Right lobe of liver (tissue), 6 donors: ENCODE results near the gene TIAM2. TPM values are rescaled to one million over a fixed set of nuclear protein-coding genes. Genes with fewer than 3 reads are reported as not detected.

Source experiments
- ATAC-seq, 4 donors: fragments of 200-7000 bp; cut with Tn5 transposase; one replicate each; pipeline ENCODE4 v1.9.1; 2020; ENCODE audit warnings: mild to moderate bottlenecking in 4 of 4, moderate library complexity in 4 of 4
- DNase-seq, 3 donors: peaks; one replicate each; pipeline ENCODE4 v3.0.0-alpha.2; 2020
- H3K27ac ChIP-seq, 3 donors: fragments of 200-600 bp; one replicate each; pipeline ENCODE4 v1.8.0; 2022
- H3K27me3 ChIP-seq, 2 donors: fragments of 200-600 bp; one replicate each; pipeline ENCODE4 v1.8.0; 2022
- H3K36me3 ChIP-seq, 4 donors: fragments of 200-600 bp; sonication (generic) in 1 of 4; one replicate each; pipeline versions ENCODE4 v1.5.1 to v1.8.0; 2017 to 2022; ENCODE audit warnings: control low read depth in 1 of 4
- H3K4me1 ChIP-seq, 4 donors: fragments of 200-600 bp; sonication (generic) in 1 of 4; one replicate each; pipeline versions ENCODE4 v1.5.1 to v1.8.0; 2017 to 2022; ENCODE audit warnings: control low read depth in 1 of 4
- H3K4me3 ChIP-seq, 3 donors: fragments of 200-600 bp; one replicate each; pipeline ENCODE4 v1.8.0; 2022
- H3K9me3 ChIP-seq, 4 donors: fragments of 200-600 bp; sonication (generic) in 1 of 4; one replicate each; pipeline versions ENCODE4 v1.5.1 to v1.8.0; 2017 to 2022; ENCODE audit warnings: control low read depth in 1 of 4
- POLR2A ChIP-seq: fragments of 450-650 bp; IDR thresholded peaks from one replicate; pipeline ENCODE4 v1.6.1; 2017; ENCODE audit warnings: antibody characterized with exemption, mild to moderate bottlenecking
- WGBS: methylation state at CpG from one replicate; pipeline ENCODE4 v1.1.6; 2018; ENCODE audit warnings: low coverage, low lambda C conversion rate; ENCODE audit not compliant: insufficient coverage; ENCODE audit errors: missing lambda C conversion rate; 5-methylcytosine and 5-hydroxymethylcytosine counted together
- intact Hi-C, 2 donors: fragments of 100-400 bp; cut with DNase I; formaldehyde crosslinking; loops; one replicate each; pipeline versions ENCODE4 v1.11.2 to v1.14.1; 2022
- total RNA-seq, 6 experiments: library from RNA; depleted of rRNA in 2 of 6; stranded (reverse); fragments of >200 nt in 2 of 6; fragmentation: NEBNext Ultra II Directional in 3 of 6; extraction: Animal tissue kit (Norgen Biotek cat#: 25700) in 3 of 6; gene quantifications; one replicate each; pipeline versions ENCODE4 v1.1.0 to v1.2.4, GENCODE V29; 2016 to 2023
- TF ChIP-seq, protein P1 (sequence below), 4 donors: fragments of 200-600 bp in 3 of 4; fragments of 450-650 bp in 1 of 4; IDR thresholded peaks; one replicate each; pipeline versions ENCODE4 v1.5.1 to v1.8.0; 2016 to 2022; ENCODE audit warnings: antibody characterized with exemption in 4 of 4, mild to moderate bottlenecking in 2 of 4
- donor health status: DM: no; HTN: yes; CAD: no.
- donor health status: DM: no; HTN: no; CAD: no.
- donor health status: DM: no; HTN: no; CAD: no.
- donor health status: DM: no; HTN: yes; CAD: no.
- donor health status: DM: no; HTN: yes; CAD: no.

TIAM2 gene
- total RNA-seq, 6 experiments from 2014 or later: 1.3 to 4.4 (median 1.7) TPM

DNA sequence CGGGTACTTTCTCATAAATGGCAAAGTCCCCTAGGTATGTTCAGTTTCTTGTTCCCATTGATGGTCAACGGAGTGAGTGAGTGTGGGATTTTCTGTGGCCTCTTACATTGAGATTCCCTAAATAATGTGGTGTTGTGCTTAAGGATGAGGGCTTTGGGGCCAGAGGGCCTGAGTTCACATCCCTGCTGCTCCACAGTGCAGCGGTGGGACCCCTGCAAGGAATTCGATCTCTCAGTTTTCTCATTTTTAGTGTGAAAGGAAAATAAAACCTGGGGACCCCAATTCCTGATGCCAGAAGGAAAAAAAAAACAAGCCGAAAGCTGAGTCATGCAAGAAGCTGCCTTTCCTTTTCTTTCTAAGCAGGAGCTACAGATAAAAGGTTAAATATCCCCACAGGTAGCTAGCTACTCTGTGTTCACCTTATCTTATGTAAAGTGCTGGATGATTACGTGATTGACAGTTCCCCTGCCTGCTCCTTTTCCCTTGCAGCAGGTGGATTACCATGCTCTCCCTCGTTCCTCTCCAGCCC is 148.5 kb downstream of the TIAM2 start:
- Histone ChIP-seq H3K27ac (no peak overlapping the region), H3K4me3 (no peak overlapping the region), H3K9me3 (no peaks in the 10 kb centered on the region), H3K27me3 (no peaks in the 10 kb centered on the region), H3K36me3 (no peaks in the 10 kb centered on the region), H3K4me1 (no peaks in the 10 kb centered on the region)
- ATAC-seq: peak in 1 of 4 donors; percentile 19
- DNase-seq: no peak
- intact Hi-C loops: no loop called here
- TF ChIP-seq, protein P1, sequence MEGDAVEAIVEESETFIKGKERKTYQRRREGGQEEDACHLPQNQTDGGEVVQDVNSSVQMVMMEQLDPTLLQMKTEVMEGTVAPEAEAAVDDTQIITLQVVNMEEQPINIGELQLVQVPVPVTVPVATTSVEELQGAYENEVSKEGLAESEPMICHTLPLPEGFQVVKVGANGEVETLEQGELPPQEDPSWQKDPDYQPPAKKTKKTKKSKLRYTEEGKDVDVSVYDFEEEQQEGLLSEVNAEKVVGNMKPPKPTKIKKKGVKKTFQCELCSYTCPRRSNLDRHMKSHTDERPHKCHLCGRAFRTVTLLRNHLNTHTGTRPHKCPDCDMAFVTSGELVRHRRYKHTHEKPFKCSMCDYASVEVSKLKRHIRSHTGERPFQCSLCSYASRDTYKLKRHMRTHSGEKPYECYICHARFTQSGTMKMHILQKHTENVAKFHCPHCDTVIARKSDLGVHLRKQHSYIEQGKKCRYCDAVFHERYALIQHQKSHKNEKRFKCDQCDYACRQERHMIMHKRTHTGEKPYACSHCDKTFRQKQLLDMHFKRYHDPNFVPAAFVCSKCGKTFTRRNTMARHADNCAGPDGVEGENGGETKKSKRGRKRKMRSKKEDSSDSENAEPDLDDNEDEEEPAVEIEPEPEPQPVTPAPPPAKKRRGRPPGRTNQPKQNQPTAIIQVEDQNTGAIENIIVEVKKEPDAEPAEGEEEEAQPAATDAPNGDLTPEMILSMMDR (IDR thresholded peaks at IDR 0.05): no peak
- TF ChIP-seq POLR2A: no peak
- 71% methylated on average over 7 of the region's 7 CpGs for WGBS

DNA sequence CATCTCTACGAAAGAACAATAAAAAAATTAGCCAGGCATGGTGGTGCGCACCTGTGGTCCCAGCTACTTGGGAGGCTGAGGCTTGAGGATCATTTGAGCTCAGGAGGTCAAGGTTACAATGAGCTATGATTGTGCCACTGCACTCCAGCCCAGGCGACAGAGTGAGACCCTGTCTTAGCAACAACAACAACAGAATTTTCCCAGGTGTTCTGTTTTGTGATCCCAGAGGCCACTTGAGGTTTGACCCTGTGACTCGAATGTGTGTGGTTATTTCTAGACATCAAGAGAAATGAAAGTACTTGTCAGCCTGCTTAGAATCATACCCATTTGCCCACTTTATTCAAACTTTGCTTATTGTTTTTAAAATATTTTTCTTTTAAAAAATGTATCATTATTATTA is 151.1 kb downstream of the TIAM2 start:
- no peak for ATAC-seq
- no peak overlapping the region for H3K4me3 ChIP-seq
- H3K27ac ChIP-seq: no peak overlapping the region
- intact Hi-C loops: no loop called here
- WGBS: 76% methylated on average over 3 of the region's 4 CpGs
- no peak for DNase-seq
- no peaks in the 10 kb centered on the region for H3K36me3 ChIP-seq
- no peaks in the 10 kb centered on the region for H3K9me3 ChIP-seq
- H3K27me3 ChIP-seq: no peaks in the 10 kb centered on the region
- TF ChIP-seq, protein P1 (IDR thresholded peaks at IDR 0.05): no peak
- TF ChIP-seq POLR2A: no peak
- no peaks in the 10 kb centered on the region for H3K4me1 ChIP-seq

DNA sequence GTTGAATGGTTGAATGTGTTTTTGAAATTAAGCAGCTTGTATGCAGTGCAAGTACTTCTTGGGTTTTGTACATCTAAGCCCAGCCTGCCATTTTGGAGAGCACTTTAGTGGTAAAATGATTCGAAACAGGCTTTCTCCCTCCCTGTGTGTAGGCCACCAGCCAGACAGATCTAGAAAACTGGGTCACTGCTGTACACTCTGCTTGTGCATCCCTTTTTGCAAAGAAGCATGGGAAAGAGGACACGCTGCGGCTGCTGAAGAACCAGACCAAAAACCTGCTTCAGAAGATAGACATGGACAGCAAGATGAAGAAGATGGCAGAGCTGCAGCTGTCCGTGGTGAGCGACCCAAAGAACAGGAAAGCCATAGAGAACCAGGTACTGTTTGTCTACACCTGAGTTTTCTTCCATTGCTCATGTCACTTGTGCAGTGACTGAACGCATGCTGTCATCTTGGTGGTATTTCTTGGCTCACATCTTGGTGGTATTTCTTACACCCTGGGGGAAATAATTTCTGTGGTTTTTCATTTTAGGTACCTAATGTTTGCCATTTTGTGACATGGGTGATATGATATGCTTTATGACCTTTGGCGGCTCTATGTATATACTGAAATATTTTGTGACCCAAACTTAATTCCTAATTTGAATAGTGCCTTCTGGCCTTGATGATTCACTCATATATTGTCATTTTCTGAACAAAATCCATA is 153.0 kb downstream of the TIAM2 start:
- 82% methylated on average over 5 of the region's 7 CpGs for WGBS
- Histone ChIP-seq H3K27ac (no peak overlapping the region), H3K4me1 (no peaks in the 10 kb centered on the region), H3K4me3 (no peak overlapping the region), H3K36me3 (no peaks in the 10 kb centered on the region), H3K9me3 (no peaks in the 10 kb centered on the region), H3K27me3 (no peaks in the 10 kb centered on the region)
- intact Hi-C loops: no loop called here
- DNase-seq (no peak), ATAC-seq (no peak)
- TF ChIP-seq POLR2A: no peak
- TF ChIP-seq, protein P1 (IDR thresholded peaks at IDR 0.05): no peak

DNA sequence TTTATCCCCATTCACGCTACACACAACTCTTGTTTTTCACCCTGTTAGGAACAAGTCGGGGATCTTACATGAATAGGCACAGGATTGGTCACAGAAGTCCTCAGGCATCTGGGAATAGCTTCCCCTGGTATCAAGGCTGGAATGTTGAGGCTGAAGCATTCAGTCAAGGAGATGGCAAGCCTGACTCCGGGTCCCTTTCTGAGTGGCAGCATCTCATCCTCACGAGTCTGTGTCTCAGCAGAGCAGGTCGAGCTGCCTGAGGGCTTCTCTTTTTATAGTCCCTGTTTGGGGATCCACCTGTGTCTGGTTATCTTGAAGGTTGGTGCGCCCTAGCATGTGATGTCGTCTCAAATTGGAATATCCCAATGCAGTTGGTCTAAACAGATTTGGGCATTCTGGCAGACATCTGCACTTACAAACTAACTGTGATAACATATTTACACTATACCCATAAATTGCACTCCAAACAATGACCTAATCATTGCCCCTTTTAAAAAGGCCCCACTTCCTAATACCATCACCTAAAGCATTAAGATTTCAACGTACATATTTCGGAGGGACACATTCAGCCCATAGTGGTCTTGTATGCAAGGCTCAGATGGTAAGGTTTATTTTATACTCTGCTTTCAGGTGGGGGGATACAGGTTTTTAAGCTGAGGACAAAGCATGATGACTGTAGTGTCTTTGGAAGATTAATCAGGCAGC is 156.0 kb downstream of the TIAM2 start:
- no peaks in the 10 kb centered on the region for H3K4me1 ChIP-seq
- ATAC-seq: no peak
- H3K9me3 ChIP-seq: no peaks in the 10 kb centered on the region
- H3K27me3 ChIP-seq: no peaks in the 10 kb centered on the region
- H3K36me3 ChIP-seq: no peaks in the 10 kb centered on the region
- TF ChIP-seq, protein P1 (IDR thresholded peaks at IDR 0.05): no peak
- TF ChIP-seq POLR2A: no peak
- DNase-seq: no peak
- intact Hi-C loops: no loop called here
- H3K4me3 ChIP-seq: no peak overlapping the region
- WGBS: 56% methylated on average over 7 of the region's 9 CpGs
- H3K27ac ChIP-seq: no peak overlapping the region
